Measurements from ENCODE around the gene SH3BP5L.

GRCh38 chr1:248792342-248792741, 33.4 kb downstream of the SH3BP5L start:
- no peak for TF ChIP-seq CTCF (IDR thresholded peaks at IDR 0.05)
- no peak for TF ChIP-seq POLR2A (IDR thresholded peaks at IDR 0.05)
- TF ChIP-seq EP300 (IDR thresholded peaks at IDR 0.05), result no peak

Data from gastroesophageal sphincter (tissue), 3 donors.